Dermis blood vessel endothelial cell (primary cell): Measurements from ENCODE around the gene SDR39U1. TPM values are rescaled to one million over a fixed set of nuclear protein-coding genes. Genes with fewer than 3 reads are reported as not detected.
A peak's percentile ranks its signal among the peaks of the same experiment; 100 is the strongest.

ENCODE experiments used
- DNase-seq: peaks from one replicate; pipeline ENCODE4 v3.0.0; 2010
- total RNA-seq: library from RNA; depleted of rRNA; stranded (reverse); fragments of >200 nt; gene quantifications from 2 replicates; pipeline ENCODE4 v1.2.3, GENCODE V29; 2014

Gene SDR39U1
- total RNA-seq, 1 donor from 2014 or later: 79.1 TPM

DNA sequence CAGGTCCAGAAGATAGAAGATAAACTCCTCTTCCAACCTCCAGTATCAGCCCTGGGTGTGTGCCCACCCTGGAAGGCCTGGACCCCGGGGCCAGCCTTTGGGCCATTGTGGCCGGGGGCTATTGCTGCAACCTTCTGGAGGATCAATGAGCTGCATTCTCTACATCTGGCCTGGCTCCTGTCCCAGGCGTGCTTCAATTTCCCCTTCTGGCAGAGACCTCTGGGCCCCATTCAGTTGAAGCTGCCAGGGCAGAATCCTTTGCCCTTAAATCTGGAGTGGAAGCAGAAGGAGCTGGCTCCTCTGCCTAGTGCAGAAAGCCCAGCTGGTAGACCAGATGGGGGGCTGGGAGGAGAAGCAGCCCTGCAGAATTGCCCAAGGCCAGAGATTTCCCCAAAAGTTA lies 33.8 kb downstream of the SDR39U1 start:
- DNase-seq: no peak

DNA sequence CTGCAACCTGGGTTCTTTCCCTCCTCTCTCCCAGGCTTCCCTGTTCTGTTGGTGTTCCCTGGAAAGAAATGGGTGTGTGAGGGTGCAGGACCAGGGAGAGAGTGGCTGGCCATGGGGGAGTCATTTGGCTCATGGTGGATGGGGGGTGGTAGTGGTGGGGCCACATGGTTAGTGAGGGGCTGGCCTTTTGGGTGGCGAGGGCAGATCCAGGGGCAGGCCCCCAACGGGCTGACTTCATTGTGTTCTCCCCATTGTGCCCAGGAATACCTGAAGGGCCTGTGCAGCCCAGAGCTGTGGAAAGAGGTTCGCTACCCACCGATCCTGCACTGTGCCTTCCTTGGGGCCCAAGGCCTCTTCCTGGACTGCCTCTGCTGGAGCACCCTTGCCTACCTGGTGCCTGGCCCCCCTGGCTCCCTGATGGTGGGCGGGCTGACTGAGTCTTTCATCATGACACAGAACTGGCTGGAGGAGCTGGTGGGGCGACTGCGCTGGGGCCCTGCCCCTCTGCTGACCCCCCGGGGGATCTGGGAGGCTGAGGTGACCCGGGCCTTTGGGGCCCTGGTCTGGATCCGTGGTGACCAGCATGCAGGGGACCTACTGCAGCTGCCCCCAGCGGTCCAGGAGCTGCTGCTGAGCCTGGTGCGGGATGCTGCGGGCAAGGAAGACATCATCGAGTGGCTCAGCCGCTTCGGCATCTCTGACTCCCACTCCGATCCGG lies 34.8 kb downstream of the SDR39U1 start:
- DNase-seq: no peak

GRCh38 chr14:24406416-24406815 lies 36.2 kb downstream of the SDR39U1 start:
- no peak for DNase-seq

DNA sequence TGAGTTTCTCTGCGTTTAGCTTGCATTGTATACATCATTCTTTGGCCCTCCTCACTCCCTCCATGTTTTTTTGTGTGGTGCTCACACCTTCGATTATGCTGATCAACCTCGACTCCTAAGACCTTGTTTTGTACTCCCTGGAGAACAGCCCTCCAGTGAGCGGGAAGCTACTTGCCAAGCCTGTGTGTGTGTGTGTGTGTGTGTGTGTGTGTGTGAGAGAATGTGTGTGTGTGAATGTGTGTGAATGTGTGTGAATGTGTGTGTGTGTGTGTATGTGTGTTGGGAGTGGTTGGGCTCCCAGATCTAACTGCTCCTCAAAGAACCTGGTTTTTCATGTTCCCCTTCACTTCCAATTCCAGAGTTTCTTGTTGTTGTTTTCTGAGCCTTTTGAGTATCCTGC lies 37.8 kb downstream of the SDR39U1 start:
- DNase-seq: no peak

GRCh38 chr14:24403294-24403998 lies 39.1 kb downstream of the SDR39U1 start:
- DNase-seq: peak; percentile 26

- no peak for DNase-seq
These were observed 40.5 kb downstream of the SDR39U1 start for GRCh38 chr14:24401810-24402702.

DNA sequence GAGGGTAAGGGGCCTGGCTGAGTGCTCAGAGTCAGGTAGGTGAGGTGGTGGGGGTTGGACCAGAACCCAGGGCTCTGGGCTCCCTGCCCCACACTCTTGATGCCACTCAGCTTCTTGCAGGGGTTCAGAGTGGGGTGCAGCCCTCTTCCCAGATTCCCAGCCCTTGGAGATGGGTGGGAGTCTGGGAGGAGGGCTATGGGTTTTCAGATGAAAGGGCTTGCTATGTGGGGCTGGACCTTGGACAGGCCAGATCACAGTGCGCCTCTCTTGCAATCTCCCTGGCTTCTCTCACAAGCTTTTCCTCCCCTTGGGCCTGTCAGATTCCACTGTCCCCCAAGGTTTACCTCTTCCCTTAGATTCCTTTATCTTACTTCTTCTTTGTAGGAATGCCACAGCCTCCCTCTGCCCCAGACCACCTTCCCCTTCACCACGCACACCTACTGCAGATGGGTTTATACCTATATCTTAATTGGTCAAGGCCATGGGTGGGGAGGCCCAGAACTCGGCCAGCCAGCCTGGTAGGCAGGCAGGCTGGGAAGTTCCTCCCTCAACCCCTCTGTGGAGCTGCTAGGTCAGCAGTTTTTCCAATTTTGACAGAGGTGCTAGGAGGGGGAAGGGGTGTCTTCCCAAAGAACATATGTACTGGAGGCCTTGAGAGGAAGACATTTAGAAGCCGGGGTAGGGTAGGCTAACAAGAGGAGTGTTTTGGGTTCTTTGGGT lies 42.4 kb downstream of the SDR39U1 start:
- DNase-seq: no peak

DNA sequence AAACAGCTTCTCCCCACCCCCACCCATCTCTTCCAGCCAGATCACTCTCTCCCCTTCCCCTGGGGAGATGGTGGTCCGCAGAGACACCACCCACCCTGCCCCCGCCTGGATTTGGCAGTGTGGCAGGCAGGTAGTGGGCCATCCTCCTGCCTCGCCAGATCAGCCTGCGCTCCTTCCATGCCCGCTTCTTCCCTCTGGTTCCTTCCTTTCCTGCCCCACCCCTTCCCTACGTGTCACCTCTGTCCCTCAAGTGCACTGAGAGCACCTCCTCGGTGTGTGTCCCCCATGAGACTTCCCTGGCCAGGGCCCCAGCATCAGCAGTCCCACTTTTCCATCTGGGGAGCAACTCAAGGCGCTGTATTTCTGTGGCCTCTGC lies 43.1 kb downstream of the SDR39U1 start:
- no peak for DNase-seq

- DNase-seq: peak; percentile 57
These were observed 43.7 kb downstream of the SDR39U1 start, which contains the start of gene NYNRIN for GRCh38 chr14:24398653-24399446. Gene NYNRIN (plus strand): TSS chr14:24399003. CDS start chr14:24399247, 244 bp downstream.

DNA sequence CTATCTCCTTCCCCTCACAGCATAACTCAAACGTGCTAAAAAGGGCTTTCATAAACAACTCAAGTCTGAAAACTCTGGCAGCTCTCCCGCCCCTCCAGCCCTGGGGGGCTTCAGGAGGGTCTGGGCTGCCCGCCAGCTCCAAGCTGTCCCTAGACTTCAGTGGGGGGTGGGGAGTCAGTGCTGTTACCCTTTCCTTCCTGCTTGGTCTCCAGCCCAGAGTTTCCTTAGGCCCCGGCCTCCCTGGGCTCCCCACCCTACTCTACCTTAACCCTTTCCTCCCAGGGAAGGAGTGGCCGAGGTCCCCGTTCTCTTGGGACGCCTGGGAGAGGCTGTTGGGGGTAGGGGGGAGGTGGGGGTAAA lies 44.3 kb downstream of the SDR39U1 start:
- no peak for DNase-seq

DNA sequence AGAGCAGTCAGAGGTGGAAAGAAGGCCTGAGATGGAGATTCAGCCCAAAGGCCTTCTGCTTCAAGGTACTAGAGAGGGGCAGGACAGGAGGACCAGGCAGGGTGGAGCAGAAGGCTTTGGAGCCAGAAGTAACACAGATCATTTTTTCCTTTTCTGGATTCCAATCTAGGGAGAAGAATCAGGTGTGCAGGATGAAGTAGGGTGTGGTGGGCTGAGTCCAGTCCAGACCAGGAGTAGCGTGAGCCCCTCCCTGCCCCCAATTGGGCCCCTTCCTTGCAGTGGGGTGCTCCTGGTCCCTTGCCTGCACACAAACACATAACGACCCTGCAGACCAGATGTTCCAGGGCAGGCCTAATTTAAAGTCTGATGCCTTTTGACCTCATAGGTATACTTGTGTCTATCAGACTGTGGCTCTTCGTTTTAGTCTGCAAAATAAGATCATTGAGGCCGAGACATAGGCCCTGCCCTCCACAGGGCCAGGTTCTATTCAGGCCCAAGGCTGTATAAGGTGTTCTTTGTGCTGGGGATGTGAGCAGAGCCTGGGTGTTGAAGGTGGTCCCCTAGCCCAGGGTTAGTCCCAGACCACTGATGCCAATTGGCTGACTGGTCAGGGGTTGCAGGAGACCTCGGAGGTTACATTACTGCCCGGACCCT lies 44.8 kb downstream of the SDR39U1 start:
- no peak for DNase-seq

- DNase-seq: no peak
These were observed 46.7 kb downstream of the SDR39U1 start for GRCh38 chr14:24395609-24396582.

- DNase-seq: no peak
These were observed 48.3 kb downstream of the SDR39U1 start for GRCh38 chr14:24394275-24394674.

DNA sequence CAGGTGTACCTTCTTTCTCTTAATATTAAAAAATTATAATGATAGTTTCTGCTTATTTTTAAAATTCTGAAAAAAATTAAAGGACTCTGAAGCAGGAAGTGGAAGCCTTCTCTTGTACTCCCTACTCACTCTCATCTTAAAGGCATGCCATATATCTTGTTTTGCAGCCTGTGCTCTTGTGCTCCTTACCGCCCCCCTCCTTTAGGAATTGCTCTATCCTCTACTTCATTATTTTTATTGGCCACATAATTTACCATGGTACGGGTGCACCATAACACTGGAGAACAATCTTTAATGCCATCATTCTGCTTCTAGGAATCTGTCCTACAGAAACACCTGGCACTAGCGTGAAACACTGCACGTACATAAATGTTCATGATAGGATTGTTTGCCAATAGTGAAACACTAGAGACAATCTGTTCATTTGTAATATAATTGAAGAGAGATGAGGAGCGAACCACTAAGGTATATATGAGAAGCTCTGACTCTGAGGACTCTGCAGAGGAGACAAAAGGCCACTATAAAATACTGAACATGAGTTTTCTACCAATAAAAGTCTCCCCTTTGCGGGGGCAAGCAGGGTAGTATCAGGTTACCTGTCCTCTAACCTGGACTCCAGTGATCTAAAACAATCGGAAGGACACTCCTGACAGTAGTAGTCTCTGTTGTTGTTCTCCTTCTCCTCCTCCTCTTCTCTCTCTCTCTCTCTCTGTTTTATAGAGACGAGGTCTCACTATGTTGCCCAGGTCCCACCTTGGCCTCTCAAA lies 50.1 kb downstream of the SDR39U1 start:
- peak; percentile 60 for DNase-seq

DNA sequence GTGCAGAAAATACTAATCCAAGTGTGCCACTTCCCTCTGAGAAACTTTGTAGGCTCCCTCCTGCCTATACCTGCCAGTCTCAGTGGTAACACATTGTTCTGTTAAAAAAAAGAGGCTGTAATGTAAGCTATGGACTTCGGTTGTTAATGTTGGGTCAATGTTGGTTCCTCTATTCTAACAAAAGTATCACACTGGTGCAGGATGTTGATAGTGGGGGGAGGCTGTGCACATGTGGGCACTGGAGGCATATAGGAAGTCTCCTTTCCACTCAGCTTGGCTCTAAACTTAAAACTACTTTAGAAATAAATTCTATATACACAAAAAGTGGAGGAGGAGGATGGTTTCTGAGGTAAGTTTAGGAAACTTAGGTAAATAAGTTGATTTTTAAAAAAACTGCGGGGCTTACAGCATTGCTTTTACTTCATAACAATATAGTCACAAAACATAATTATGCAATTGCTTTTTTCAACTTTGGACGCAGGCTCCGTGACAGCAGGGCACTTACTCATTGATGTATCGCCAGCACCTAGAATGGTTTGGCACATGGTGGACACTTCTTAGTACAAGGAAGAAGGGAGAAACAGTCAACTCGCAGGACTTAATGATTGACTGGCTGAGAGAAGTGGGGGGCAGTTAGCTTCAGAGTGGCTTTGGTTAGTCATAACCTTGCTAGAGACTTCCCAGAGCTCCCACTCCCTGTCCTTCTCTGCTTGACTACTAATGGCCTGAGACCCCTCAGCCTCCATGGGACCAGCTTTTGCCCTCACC lies 51.7 kb downstream of the SDR39U1 start:
- DNase-seq: no peak
